Tibial nerve (tissue), 4 donors: ENCODE data around the gene LY6G5B. TPM values are rescaled to one million over a fixed set of nuclear protein-coding genes. Genes with fewer than 3 reads are reported as not detected.

ENCODE experiments used
- DNase-seq, 2 donors: peaks; one replicate each; pipeline ENCODE4 v3.0.0-alpha.2; 2019; ENCODE audit warnings: low spot score in 2 of 2
- H3K27ac ChIP-seq, 4 donors: fragments of 200-600 bp; sonication (generic) in 3 of 4; one replicate each; pipeline ENCODE4 v1.5.1; 2017 to 2019; ENCODE audit warnings: mild to moderate bottlenecking in 1 of 4
- H3K27me3 ChIP-seq, 2 donors: fragments of 200-600 bp; sonication (generic) in 1 of 2; one replicate each; pipeline versions ENCODE4 v1.5.1 to v1.6.0; 2017 to 2019
- H3K36me3 ChIP-seq, 3 donors: fragments of 200-600 bp; sonication (generic); one replicate each; pipeline ENCODE4 v1.5.1; 2018 to 2019
- H3K4me1 ChIP-seq, 4 donors: fragments of 200-600 bp; sonication (generic) in 3 of 4; one replicate each; pipeline ENCODE4 v1.5.1; 2017 to 2019
- H3K4me3 ChIP-seq, 4 donors: fragments of 200-600 bp; sonication (generic) in 3 of 4; one replicate each; pipeline ENCODE4 v1.5.1; 2017 to 2019; ENCODE audit warnings: mild to moderate bottlenecking in 1 of 4, moderate library complexity in 1 of 4
- H3K9me3 ChIP-seq, 4 donors: fragments of 200-600 bp; sonication (generic) in 3 of 4; one replicate each; pipeline ENCODE4 v1.5.1; 2017 to 2019
- EP300 ChIP-seq, 2 donors: sonication (generic); formaldehyde crosslinking; IDR thresholded peaks; one replicate each; pipeline ENCODE4 v1.6.1; 2017; ENCODE audit warnings: antibody characterized with exemption in 2 of 2, mild to moderate bottlenecking in 1 of 2
- POLR2A ChIP-seq, 2 donors: fragments of 450-650 bp; IDR thresholded peaks; one replicate each; pipeline ENCODE4 v1.6.1; 2017; ENCODE audit warnings: antibody characterized with exemption in 2 of 2, mild to moderate bottlenecking in 2 of 2, moderate library complexity in 2 of 2
- WGBS, 2 donors: methylation state at CpG; one replicate each; pipeline ENCODE4 v1.1.5; 2018; 5-methylcytosine and 5-hydroxymethylcytosine counted together
- total RNA-seq, 4 donors: library from RNA; depleted of rRNA; stranded (reverse); fragments of >200 nt; gene quantifications; one replicate each; pipeline ENCODE4 v1.1.0, GENCODE V29; 2016
- TF ChIP-seq, protein P1 (sequence below), 5 experiments: fragments of 200-600 bp in 3 of 5; fragments of 450-650 bp in 2 of 5; sonication (generic) in 3 of 5; IDR thresholded peaks; one replicate each; pipeline ENCODE4 v1.5.1; 2016 to 2019; ENCODE audit warnings: antibody characterized with exemption in 5 of 5, mild to moderate bottlenecking in 3 of 5, moderate library complexity in 2 of 5

LY6G5B gene
- total RNA-seq, 4 donors from 2014 or later: 7.6 to 13.0 (median 9.8) TPM

DNA sequence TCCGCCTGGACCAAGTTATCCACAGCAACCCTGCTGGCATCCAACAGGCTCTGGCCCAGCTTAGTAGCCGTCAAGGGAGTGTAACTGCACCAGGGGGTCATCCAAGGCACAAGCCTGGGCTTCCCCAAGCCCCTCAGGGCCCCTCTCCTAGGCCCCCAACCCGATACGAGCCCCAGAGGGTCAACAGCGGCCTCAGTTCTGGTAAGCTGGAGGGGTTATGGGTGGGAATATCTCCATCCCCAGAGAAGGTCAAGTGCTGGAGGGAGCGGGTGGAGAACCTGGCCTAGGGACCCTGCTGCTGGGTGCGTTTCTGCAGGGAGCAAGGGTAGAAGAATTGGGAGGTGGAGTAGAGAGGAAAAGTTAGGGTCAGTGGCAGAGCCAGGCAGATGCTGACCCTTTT, 36.3 kb upstream of the LY6G5B start:
- WGBS, 2 donors: 70 to 76% methylated on average over 7 of the region's 7 CpGs
- Histone ChIP-seq H3K27me3 (no peaks in the 10 kb centered on the region), H3K36me3 (peaks cover 0 to 100% (median 49%) of the 10 kb centered on the region in 3 donors), H3K4me1 (peaks cover 0 to 18% (median 0%) of the 10 kb centered on the region in 4 donors), H3K4me3 (no peak overlapping the region), H3K9me3 (no peaks in the 10 kb centered on the region), H3K27ac (no peak overlapping the region)
- DNase-seq: no peak
- TF ChIP-seq, protein P1, sequence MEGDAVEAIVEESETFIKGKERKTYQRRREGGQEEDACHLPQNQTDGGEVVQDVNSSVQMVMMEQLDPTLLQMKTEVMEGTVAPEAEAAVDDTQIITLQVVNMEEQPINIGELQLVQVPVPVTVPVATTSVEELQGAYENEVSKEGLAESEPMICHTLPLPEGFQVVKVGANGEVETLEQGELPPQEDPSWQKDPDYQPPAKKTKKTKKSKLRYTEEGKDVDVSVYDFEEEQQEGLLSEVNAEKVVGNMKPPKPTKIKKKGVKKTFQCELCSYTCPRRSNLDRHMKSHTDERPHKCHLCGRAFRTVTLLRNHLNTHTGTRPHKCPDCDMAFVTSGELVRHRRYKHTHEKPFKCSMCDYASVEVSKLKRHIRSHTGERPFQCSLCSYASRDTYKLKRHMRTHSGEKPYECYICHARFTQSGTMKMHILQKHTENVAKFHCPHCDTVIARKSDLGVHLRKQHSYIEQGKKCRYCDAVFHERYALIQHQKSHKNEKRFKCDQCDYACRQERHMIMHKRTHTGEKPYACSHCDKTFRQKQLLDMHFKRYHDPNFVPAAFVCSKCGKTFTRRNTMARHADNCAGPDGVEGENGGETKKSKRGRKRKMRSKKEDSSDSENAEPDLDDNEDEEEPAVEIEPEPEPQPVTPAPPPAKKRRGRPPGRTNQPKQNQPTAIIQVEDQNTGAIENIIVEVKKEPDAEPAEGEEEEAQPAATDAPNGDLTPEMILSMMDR (IDR thresholded peaks at IDR 0.05): no peak
- TF ChIP-seq POLR2A (IDR thresholded peaks at IDR 0.05): no peak
- no peak for TF ChIP-seq EP300 (IDR thresholded peaks at IDR 0.05)

DNA sequence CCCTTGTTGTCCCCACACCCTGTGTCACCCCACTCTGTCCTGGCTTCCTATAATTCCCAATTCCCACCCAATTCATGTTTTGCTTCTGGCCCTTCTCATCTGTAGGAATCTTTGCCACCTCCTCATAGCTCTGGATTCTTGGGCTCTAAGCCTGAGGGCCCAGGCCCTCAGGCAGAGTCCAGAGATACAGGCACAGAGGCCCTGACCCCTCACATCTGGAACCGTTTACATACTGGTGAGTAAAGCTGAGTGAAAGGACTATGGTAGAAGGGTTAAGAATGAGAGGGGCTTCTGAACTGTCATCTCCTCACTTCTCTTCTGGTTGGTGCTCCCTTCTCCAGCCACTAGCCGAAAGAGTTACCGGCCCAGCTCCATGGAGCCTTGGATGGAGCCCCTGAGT, 35.6 kb upstream of the LY6G5B start:
- Histone ChIP-seq H3K4me3 (no peak overlapping the region), H3K27me3 (no peaks in the 10 kb centered on the region), H3K9me3 (no peaks in the 10 kb centered on the region), H3K27ac (no peak overlapping the region), H3K36me3 (peaks cover 0 to 100% (median 43%) of the 10 kb centered on the region in 3 donors), H3K4me1 (peaks cover 0 to 18% (median 0%) of the 10 kb centered on the region in 4 donors)
- 55 to 78% methylated on average over 3 of the region's 3 CpGs for WGBS, 2 donors
- DNase-seq: no peak
- TF ChIP-seq EP300 (IDR thresholded peaks at IDR 0.05) (no peak), POLR2A (IDR thresholded peaks at IDR 0.05) (no peak)
- TF ChIP-seq, protein P1 (IDR thresholded peaks at IDR 0.05): no peak

DNA sequence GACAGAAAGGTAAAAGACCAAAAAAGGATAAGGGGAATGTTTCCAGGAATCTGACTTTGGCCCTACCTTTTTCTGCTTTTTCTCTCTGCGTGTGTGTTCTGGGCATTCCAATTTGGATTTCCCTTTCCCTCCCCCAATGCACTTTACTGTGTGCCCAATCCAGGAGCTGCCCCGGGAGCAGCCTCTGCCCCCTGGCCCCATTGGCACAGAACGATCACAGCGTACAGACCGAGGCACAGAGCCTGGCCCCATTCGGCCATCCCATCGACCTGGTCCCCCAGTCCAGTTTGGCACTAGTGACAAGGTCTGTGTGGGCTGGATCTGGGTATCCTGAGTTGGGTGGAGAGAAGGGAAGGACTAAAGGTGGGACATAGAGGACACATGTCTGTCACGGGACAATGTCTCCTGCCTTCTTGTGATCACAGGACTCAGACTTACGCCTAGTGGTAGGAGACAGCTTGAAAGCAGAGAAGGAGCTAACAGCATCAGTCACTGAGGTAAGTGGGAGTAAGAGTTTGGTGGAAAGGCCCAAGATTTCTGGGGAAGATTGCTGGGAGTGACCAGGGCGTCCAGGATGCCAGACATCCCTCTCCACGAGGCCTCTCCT, 34.7 kb upstream of the LY6G5B start:
- no peaks in the 10 kb centered on the region for H3K9me3 ChIP-seq
- peaks cover 2 to 100% (median 50%) of the 10 kb centered on the region in 3 donors for H3K36me3 ChIP-seq
- peaks cover 0 to 18% (median 0%) of the 10 kb centered on the region in 4 donors for H3K4me1 ChIP-seq
- TF ChIP-seq EP300 (IDR thresholded peaks at IDR 0.05) (no peak), POLR2A (IDR thresholded peaks at IDR 0.05) (no peak)
- TF ChIP-seq, protein P1 (IDR thresholded peaks at IDR 0.05): no peak
- no peak overlapping the region for H3K27ac ChIP-seq
- H3K4me3 ChIP-seq: no peak overlapping the region
- DNase-seq: no peak
- WGBS, 2 donors: 74 to 79% methylated on average over 11 of the region's 11 CpGs
- H3K27me3 ChIP-seq: no peaks in the 10 kb centered on the region

DNA sequence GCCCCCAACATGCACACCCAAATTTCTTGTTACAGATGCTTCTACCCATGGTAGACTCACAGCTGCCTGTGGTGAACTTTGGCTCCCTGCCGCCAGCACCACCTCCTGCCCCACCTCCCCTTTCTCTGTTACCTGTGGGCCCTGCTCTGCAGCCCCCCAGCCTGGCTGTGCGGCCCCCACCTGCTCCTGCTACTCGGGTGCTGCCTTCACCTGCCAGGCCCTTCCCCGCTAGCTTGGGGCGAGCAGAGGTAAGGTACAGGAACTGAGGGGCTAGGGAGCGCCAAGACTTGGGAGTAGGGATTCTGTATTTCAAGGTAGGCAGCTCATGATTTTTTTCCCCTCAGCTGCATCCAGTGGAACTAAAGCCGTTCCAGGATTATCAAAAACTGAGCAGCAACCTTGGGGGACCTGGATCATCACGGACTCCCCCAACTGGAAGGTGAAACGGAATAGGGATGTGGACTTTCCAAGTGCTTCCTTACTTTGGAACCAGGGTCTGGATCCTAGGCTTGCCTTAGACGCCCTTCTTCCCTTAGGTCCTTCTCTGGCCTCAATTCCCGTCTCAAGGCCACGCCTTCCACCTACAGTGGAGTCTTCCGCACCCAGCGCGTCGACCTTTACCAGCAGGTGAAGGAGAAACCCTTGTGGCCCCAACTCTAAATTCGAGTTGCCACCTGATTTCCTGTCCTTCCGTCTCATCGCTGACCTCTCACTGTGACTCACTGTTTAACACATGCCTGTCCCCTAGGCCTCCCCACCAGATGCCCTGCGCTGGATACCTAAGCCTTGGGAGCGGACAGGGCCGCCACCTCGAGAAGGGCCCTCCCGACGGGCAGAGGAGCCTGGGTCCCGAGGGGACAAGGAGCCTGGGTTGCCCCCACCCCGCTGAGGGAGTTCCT, 32.8 kb upstream of the LY6G5B start:
- H3K4me1 ChIP-seq: peaks cover 0 to 18% (median 0%) of the 10 kb centered on the region in 4 donors
- H3K27ac ChIP-seq: no peak overlapping the region
- H3K9me3 ChIP-seq: no peaks in the 10 kb centered on the region
- H3K4me3 ChIP-seq: no peak overlapping the region
- no peaks in the 10 kb centered on the region for H3K27me3 ChIP-seq
- no peak for DNase-seq
- TF ChIP-seq, protein P1 (IDR thresholded peaks at IDR 0.05): no peak
- TF ChIP-seq POLR2A (IDR thresholded peaks at IDR 0.05) (no peak), EP300 (IDR thresholded peaks at IDR 0.05) (no peak)
- 74 to 76% methylated on average over 26 to 27 of the region's 27 CpGs for WGBS, 2 donors
- H3K36me3 ChIP-seq: peaks cover 6 to 100% (median 61%) of the 10 kb centered on the region in 3 donors

DNA sequence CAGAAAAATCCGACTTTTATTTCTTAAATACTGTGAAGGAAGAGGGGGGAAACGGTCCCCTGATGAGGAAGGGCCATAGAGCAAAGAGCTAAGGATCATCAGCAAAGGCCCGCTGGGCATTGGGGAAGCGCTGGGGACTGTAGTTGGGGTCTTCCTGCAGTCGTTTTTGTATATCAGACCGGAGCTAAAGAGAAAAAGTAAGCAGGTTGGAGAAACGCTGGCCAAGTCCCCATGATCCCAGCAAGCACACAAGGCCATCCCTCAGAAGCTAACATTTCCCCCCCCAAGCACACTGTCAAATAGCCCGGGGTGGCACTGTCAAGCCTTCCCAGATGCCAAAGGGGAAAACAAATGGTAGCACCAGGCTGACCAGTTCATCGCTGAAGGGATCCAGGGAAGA, 30.7 kb upstream of the LY6G5B start:
- Histone ChIP-seq H3K9me3 (no peaks in the 10 kb centered on the region), H3K36me3 (peaks cover 8 to 99% (median 69%) of the 10 kb centered on the region in 3 donors), H3K4me3 (no peak overlapping the region), H3K27ac (no peak overlapping the region), H3K4me1 (no peaks in the 10 kb centered on the region), H3K27me3 (no peaks in the 10 kb centered on the region)
- WGBS, 2 donors: 73 to 84% methylated on average over 9 of the region's 9 CpGs
- no peak for DNase-seq
- TF ChIP-seq EP300 (IDR thresholded peaks at IDR 0.05) (no peak), POLR2A (IDR thresholded peaks at IDR 0.05) (no peak)
- TF ChIP-seq, protein P1 (IDR thresholded peaks at IDR 0.05): no peak
